ENCODE data around the gene CDO1.

CDO1 gene

GRCh38 chr5:115816226-115817081 lies at the start of gene CDO1:
CDO1 (minus strand) TSS chr5:115816659; CDS start chr5:115816397, 262 bp downstream.
- DNase-seq: no peak

DNA sequence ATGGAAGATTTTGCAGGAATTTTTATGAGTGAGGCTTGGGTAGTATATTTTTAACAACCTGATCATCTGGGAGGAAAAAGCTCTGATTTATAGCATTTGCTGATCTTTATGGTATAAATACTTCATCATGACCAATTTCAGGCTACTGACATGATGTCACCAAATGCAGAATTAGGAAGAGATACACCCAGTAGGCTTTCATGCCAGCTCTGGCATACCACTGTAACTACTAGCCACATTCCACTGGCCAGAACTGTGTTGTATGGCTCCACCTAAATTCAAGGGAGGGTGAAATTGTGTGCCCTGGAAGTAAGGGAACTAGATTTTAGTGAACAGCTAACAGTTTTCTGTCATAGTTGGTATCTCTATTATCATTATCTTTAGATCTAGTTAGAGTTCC lies 42.9 kb upstream of the CDO1 start:
- DNase-seq: no peak

DNA sequence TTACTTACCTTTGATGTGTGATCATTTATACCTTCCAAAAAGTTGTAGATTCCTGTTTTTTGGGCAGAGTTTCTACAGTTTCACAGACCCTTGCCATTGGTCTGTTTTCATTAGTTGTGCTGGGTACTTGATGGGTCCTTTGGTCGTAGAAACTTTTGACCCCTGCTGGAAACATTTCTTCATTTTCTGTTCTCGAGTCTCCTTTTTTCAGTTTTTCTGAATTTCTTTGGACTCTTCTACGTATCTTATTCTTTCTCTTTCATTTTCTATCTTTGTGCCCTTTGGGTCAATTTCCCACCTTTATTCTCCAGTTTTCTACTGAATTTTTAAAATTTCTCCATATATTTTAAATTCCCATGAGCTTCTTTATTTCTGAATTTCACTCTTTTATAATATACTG lies 41.9 kb upstream of the CDO1 start:
- no peak for DNase-seq

DNA sequence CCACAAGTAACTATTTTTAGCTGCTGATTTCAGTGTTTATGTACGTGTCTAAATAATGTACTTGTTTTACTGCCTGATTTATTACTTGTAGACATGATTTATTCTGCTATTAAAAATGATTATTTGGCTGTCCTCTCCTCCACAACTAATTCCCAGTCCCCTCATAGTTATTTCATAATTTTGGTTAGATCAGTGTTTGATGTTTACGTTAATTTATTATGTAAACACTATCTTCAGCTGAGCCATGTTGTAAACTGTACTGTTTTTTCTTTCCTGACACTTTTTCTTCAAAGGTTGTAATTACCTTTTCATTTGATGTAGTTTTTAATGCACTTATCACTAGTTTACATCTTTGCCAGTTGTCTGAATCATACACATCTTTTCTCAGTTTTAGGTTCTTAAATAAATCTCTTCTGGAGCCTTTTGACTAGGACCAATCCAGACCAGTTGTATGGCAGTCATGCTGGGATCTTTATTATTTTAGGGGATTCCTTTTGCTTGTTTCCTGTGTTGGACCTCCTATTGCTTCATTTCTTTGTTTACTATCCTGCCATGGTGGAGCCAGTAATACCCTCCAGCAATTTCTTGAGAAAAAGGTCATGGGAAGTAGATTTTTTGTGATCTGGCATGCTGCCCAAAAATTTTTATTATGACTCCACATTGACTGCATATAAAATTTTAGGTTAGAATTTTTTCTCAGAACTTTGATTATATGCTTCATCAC lies 41.3 kb upstream of the CDO1 start:
- no peak for DNase-seq

DNA sequence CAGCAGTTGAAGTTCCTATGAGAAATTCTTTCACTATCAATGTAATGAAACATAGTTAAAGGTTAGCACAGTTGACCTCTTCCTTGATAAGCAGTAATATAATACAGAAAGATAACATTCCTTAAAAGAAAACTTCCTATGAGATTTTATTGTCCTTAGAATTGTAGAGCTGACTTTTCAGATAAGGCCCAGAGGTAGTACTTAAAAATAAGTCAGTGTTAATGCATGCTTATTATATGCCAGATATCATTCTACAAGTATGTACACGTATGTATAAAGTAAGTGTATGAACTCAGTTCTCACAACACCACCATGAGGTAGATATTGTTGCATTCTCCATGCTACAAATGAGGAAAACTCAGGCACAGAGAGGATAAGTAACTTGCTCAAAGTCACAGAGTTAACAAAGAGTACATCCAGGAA lies 40.6 kb upstream of the CDO1 start:
- DNase-seq: no peak

DNA sequence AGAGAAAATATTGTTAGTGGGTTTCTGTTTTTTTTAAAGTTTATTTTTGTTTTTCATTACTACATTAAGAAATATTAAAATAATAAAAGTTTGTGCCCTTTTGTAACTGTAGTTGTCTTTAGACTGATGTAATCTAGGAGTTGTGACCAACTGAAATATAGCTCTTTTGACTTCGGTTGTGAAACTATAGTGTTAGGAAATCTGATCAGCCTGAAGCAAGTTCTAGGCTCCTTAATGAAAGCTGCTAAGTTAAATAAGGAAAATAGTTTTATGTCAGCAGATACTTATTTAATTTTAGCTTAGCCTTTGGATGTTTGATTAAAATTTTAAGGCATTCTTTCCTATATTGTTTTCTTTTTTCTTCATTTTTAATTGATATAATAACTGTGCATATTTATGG lies 39.5 kb upstream of the CDO1 start:
- no peak for DNase-seq

DNA sequence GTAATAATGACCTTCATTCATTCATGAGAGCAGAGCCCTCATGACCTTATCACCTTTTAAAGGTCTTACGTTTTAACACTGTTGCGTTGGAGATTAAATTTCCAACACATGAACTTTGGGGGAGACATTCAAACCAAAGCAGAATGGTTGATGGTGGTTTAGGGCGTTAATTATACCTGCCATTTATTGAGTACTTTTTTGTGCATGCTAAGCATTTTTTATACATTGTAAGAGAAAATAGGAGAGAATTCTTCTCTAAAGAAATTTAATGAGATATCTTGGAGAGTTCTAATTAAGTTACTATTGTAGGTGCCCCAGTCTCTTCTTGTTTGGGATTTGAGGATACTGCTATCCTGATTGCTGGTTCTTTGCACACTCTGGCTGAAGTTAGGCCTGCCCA lies 37.7 kb upstream of the CDO1 start:
- no peak for DNase-seq

DNA sequence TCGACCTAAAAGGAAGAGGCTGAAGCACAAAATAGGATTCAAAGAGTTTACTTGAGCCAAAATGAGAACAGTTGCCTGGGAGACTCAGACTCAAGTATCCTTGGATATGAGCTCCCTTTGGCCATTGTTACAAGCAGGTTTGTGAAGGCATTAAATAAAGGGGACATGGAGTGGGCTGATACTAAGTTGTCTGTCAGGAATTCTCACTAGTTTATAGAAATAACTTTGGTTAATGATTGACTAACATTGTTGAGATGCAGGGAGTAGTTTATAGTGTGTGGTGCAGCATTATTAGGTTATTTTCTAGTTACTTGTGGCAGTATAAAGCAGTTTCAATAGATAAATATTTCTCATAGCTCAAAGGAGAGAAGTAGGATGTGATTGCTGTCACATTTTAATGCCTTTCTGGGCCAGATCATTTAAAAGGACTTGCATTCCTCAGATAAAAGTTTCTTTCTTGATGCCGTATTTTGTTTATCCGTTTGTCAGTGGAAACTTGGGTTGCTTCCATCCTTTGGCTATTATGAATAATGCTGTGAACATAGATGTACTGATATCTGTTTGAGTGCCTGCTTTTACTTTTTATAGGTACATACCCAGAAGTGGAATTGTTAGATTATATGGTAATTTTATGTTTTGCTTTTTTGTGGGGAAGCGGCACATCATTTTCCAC lies 34.4 kb upstream of the CDO1 start:
- DNase-seq: no peak

- DNase-seq: no peak
Observed at GRCh38 chr5:115849258-115849798, 32.9 kb upstream of the CDO1 start.

GRCh38 chr5:115847290-115847689 lies 30.8 kb upstream of the CDO1 start:
- no peak for DNase-seq

DNA sequence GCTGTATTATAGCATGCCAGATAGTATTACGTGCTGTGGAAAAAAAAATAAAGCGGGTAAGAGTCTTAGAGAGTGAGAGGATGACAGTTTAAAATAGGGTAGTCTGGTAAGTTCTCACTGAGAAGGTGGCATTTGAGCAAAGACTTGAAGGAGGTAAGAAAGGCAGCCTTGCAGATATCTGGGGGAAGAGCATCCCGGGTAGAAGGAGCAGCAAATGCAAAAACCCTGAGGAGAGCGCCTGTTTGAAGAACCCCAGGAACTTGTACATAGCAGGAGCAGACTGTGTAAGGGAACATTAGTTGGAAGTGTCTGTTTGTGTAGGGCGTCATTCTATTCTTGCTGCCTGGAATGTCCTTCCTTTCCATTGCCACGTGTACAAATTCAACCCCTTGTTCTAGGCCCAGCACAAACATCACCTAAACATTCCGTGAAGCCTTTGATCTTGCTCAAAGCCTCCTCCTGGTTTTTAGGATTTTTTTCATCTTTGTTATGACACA lies 27.9 kb upstream of the CDO1 start:
- no peak for DNase-seq

- no peak for DNase-seq
Observed at GRCh38 chr5:115843444-115844130, 27.1 kb upstream of the CDO1 start.

GRCh38 chr5:115842952-115843351 lies 26.5 kb upstream of the CDO1 start:
- no peak for DNase-seq

GRCh38 chr5:115842089-115842935 lies 25.9 kb upstream of the CDO1 start:
- no peak for DNase-seq

- DNase-seq: peak; percentile 90
Observed at GRCh38 chr5:115841382-115842088, 25.1 kb upstream of the CDO1 start, which contains the start of the genes AP3S1 and ATG12. AP3S1 (plus strand) TSS chr5:115841935; CDS start chr5:115842038, 103 bp downstream. ATG12 (minus strand) TSS chr5:115841565; CDS start chr5:115841552, 13 bp downstream.

DNA sequence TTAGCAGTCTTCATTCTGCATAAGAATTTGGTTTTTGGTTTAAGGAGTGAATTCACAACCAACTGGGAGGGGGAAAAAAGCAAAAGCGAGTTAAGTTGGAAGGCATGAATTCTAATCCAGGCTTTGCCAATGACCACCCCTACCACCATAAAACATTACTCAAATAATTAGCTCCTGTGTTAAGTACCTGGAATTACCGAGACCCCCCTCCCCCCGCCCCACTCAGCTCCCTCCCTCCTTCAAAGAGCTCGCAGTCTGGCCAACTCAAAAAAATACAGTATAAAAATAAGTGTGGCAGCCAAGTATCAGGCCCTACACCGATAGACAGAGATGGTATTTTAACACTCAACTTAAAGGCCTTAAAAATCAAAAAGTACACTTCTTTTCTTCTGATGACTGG lies 24.4 kb upstream of the CDO1 start:
- DNase-seq: no peak

- DNase-seq: no peak
Observed at GRCh38 chr5:115838885-115839518, 22.5 kb upstream of the CDO1 start.

DNA sequence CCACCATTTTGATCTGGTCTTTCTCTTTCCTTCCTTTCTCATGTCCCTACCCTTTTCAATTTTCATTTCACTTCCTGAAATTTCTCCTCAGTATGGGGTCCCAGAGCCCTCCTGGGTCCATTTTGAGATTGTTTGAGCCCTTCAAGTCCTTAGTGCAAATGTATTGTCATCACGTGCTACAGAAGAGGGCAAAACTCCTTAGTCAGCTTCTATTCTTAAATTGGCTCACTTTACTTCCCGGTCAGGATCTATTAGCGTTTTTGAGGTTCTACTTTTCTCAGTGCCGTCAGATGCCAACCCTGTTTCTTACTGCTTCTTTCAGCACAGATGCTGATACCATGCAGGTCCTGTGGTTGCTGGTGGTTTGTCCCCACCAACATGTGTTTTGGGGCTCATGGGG lies 19.0 kb upstream of the CDO1 start:
- no peak for DNase-seq

GRCh38 chr5:115831163-115831768 lies 14.8 kb upstream of the CDO1 start:
- DNase-seq: no peak

GRCh38 chr5:115829913-115830312 lies 13.5 kb upstream of the CDO1 start:
- DNase-seq: no peak

Measured in activated CD8-positive, alpha-beta memory T cell treated with anti-CD3 and anti-CD28 coated beads, Interleukin-2, amount 50 U/mL, for 4 hours (primary cell).